NCI-H774 (cell line): ENCODE results near the gene ZNF831.

Experiments used
- DNase-seq: peaks from one replicate; lab custom pipeline; 2025; lab: John Stamatoyannopoulos, UW

ZNF831 gene

GRCh38 chr20:59247731-59248684 lies 84.4 kb downstream of the ZNF831 start:
- DNase-seq: no peak

DNA sequence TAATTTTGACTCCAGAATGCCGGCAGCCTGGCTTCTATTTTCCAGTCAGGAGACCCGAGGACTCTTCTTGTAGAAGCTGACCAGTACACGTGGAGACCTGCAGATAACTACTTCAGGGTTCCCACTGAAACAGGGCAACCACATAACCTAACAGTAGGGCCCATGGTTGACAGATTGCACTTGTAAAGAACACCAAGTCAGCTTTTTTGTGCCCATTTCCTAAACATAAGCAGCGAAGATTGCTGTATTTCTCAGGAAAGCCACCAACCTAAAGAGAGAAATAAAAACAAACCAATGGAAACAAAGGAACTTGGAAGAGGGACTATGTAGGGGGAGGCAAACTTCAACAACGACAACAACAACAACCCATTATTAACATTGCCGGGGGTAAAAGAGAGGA lies 86.7 kb downstream of the ZNF831 start:
- no peak for DNase-seq

DNA sequence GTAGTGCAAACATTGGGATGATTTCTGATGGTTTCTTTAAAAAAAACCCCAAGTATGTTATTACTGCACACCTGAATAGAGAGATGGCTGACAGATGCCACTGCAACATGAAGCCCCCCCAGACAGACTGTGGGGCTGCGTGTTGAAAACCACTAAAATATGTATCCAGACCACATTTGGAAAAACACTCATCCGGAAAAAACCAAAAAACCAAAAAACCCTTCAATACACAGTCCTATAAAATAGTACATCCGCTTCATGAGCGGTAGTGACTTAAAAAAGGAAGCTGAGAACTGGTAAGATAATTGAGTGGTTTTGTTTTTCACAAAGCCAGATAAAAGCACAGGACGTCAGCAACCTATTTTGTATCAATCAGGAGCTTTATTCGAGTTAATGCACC lies 89.7 kb downstream of the ZNF831 start:
- no peak for DNase-seq

- DNase-seq: no peak
Observed at GRCh38 chr20:59253779-59254319, 90.2 kb downstream of the ZNF831 start.

DNA sequence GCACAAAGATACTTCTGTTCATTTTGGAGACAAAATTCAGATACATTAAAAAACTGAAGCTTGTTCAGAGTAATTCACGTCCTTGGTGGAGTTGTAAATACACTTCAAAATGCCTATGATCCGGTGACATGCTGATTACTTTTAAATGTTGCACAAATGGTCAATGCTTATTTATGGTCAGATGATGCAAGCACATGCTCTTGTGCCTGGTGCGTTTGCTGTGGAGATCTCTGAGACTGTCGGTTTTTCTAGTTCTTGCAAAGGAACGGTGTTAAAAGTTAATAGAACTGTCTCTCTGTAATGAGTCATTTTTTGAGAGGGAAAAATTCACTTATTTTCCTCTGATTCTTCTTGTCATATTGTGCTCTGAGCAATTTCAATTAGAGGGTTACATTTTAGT lies 91.6 kb downstream of the ZNF831 start:
- no peak for DNase-seq

- DNase-seq: no peak
Observed at GRCh38 chr20:59258221-59258621, 94.6 kb downstream of the ZNF831 start.

DNA sequence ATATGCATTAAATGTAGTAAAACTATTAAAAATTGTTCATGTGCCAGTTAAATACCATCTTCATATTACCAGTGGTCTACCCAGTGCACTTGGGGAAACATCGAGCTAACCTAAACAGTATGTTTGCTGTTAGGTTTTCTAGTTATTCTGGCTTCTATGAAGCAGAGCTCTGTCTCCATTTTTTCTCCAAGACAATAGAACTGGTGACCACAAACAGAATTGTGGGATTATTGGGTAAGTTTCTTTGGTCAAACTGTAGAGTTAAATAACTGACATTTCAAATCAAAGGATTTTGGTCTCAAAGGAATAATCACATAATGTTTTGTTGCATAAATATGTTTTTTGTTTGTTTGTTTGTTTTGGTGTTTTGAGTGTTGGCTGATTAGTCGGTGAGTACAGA lies 96.3 kb downstream of the ZNF831 start:
- no peak for DNase-seq

GRCh38 chr20:59265298-59265697 lies 101.7 kb downstream of the ZNF831 start:
- DNase-seq: no peak

- no peak for DNase-seq
Observed at GRCh38 chr20:59268870-59269269, 105.2 kb downstream of the ZNF831 start.

DNA sequence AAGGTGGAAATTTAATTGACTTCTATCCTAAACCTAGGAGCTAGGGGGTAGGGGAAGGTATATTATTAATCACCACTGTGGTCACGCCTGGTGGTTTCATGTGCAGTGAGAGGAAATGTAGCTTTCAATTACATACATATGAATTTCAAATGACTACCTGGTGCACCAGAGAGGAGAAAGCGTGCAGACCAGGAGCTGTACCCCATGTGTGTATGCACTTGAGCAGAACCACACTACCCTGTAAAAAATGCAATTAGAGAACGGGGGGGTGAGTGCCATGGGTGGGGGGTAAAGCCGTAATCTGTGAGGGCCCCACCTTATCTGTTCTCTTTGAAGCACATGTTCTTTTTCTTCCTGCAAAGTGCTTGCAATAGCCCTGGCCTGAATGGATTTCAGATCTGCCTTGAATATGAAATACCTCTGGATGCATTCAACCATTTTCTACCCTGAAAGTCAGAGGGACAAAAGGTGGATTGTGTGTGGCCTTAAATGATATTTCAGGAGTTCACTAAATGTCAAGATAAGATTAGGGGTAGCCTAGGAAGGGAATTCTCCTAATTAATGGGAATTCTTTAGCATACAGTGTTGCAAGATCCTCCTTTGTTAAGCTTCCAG lies 105.9 kb downstream of the ZNF831 start:
- DNase-seq: no peak

- no peak for DNase-seq
Observed at GRCh38 chr20:59270380-59270779, 106.8 kb downstream of the ZNF831 start.

GRCh38 chr20:59273739-59274357 lies 110.2 kb downstream of the ZNF831 start:
- DNase-seq: no peak

GRCh38 chr20:59276938-59277337 lies 113.3 kb downstream of the ZNF831 start:
- no peak for DNase-seq

DNA sequence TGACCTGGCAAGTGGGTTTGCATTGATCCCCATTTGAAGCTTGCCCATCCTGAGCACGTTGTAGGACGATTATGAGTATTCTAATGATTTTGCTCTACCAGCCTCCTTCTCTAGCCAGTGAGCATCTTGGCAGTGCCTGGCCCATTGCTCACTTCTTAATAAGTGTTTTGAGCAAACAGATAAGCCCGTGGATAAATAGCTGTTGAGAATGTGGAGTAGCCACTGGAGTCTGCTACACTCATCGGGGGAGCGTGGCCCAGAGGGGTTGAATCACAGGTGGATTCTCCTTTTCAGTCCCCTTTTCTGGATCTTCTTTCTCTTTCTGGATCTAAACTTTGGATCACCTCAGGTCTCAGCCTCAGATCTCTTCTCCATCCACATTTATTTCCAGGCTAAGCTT lies 120.8 kb downstream of the ZNF831 start:
- no peak for DNase-seq

DNA sequence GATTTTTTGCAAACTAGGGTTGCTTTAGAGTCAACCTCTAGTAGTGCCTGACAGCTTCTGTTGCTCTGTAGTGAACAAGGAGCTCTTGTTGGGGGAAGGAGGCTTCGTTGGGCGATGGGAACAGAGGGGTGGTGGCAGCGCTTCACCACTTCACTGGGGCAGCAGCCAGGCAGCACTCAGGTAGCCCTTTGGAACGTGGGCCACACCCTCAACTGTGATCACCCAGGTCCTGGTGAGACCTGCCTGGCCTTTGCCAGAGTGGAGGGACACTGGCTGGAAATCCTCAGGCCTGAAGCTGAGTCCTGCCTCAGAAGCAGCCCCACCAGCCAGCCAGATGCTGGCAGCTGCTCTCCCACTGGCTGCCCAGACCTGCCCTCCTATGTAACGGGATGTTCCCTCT lies 126.4 kb downstream of the ZNF831 start:
- DNase-seq: no peak

- DNase-seq: no peak
Observed at GRCh38 chr20:59291740-59292383, 128.2 kb downstream of the ZNF831 start.

DNA sequence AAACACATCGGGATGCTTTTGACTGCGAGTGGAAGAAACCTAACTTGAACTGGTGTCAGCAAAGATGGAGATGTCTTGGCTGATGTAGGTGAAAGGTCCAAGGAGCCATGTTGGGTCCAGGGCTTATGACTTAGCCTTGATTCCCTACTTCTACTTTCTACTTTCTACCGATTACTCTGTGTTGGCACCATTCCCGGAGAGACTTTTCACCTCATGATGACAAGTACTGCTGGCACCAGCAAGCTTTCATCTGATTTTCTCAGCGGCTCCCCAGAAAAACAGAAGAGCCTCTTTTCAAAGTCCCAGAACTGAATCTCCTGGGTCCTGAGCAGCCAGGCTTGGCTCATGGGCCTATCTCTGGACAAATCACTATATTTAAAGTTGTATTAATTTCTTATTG lies 131.9 kb downstream of the ZNF831 start:
- no peak for DNase-seq

DNA sequence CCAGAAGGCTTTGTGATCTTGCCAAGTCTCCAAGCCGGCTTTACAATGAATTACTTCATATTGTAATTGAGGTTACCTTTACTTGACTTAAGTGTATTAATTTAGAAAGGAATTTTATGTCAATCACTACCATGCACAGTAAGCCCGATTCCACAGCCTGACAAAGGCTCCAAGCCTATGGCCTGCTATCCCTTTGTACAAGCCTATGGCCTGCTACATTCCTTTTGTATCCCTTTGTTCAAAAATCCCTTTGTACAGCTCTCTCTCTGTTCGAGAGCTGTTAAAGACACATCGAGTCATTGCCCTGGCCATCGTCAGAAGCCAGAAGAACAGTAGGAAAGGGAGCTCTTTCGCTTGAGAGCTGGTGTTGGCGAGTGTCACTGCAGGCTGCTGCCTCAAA lies 134.1 kb downstream of the ZNF831 start:
- DNase-seq: no peak

DNA sequence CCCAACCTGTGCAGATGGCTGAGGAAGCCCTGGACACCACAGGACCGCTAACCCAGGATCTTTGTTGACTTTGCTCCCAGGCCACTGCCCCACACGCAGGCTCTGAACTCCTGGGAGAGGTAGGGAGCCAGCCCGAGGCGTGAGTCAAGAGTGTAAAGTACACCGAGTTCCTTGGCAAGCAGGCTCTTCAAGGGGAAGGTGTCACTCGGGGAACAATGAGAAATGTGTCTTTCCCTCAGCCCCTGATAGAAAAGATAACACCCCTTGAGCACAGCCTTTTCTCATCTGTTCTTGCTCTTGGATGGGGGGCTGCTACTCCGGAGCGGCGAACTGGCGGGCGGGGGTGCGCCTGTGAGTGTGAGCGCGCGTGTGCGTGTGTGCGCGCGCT lies 136.3 kb downstream of the ZNF831 start:
- no peak for DNase-seq

DNA sequence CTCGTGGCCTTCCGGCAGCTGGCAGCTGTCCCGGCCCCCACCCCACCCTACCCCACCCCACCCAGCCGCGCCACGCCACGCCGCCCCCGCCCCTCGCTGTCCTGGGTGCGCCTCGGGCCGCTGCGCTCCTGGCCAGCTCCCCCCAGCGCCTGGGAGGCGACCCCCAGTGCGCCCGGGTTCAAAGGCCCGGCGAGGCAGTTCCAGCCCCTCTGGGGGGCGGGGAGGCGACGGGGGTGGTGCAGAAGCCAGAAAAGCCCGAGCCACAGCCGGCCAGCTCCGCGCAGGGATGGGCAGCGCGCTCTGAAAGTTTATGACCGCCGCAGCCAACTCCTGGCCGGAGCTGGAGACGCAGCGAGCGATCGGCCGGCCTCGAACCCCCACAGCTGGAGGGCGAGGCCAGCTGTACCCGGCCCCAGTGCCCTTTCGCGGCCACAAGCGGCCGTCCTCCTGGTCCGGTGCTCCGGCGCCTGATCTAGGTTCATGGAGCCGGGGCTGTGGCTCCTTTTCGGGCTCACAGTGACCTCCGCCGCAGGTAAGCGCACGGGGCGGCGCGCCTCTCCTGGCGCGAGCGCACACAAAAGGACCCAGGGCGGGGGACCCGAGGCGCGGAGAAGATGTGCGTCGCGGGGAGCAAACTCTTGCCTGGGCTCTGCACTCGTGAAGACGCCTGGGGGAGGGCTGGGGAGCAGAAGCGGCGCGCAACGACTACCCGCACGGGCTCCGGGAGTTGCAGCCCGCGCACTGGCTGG lies 136.9 kb downstream of the ZNF831 start, which contains the start of gene EDN3:
EDN3 (plus strand) TSS at position 279 of the 749 bp plus-strand sequence; CDS start at position 481, 202 bp downstream.
- no peak for DNase-seq

DNA sequence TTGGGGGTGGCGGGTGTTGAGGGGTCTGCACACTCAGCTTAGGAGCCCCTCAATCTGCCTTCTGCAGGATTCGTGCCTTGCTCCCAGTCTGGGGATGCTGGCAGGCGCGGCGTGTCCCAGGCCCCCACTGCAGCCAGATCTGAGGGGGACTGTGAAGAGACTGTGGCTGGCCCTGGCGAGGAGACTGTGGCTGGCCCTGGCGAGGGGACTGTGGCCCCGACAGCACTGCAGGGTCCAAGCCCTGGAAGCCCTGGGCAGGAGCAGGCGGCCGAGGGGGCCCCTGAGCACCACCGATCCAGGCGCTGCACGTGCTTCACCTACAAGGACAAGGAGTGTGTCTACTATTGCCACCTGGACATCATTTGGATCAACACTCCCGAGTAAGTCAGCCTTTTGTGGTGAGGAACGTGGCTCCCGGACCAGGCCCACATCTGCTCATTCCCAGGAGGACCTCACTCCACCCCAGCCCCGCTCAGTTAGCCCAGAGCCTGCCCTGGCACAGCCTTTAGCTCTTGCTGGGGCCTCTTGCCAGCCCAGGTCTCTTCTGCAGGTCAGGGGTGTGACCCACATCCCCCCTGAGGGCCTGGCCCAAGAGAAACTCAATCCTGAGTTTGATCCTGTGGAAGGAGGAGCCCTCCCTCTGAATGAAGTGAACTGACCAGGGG lies 137.9 kb downstream of the ZNF831 start:
- no peak for DNase-seq
